K562 (cell line): Measurements from ENCODE around the gene MAP3K20. TPM values are rescaled to one million over a fixed set of nuclear protein-coding genes. Genes with fewer than 3 reads are reported as not detected.

Experiments
- ATAC-seq: fragments of 200-7000 bp; cut with Tn5 transposase; 3 replicates; pipeline ENCODE4 v1.9.1; 2020; ENCODE audit warnings: moderate library complexity
- BruUV-seq: library from RNA; stranded (reverse); fragments of 400-500 nt; replicated peaks from 2 replicates; lab custom pipeline; 2021; lab: Mats Ljungman, UMichigan
- CTCF ChIA-PET: fragments of 300-600 bp; formaldehyde crosslinking; extraction: SDS; loops from one replicate; lab custom pipeline; 2021; ENCODE audit warnings: low intra/inter-chr PET ratio; lab: Yijun Ruan, JAX
- POLR2A ChIA-PET: fragments of 300-600, 350-650 bp; sonication (Branson Sonifier 250); formaldehyde crosslinking; extraction: SDS; loops from one replicate; lab custom pipeline; 2021; ENCODE audit warnings: antibody characterized with exemption, inconsistent platforms; lab: Yijun Ruan, JAX
- DNase-seq, 4 experiments: peaks; one replicate each; pipeline versions ENCODE4 v3.0.0 to v3.0.0-alpha.2; 2011 to 2018; ENCODE audit warnings: low spot score in 3 of 4, mixed read lengths in 3 of 4; ENCODE audit errors: extremely low read depth in 1 of 4
- FAIRE-seq: peaks from 2 replicates; lab custom pipeline; 2011; peaks lifted over from hg19 to GRCh38; lab: Jason Lieb, UNC
- H2AFZ ChIP-seq: 2 replicates; pipeline ENCODE4 v1.6.0; 2011; ENCODE audit warnings: low read depth, low read length, control low read depth, inconsistent platforms
- H3K27ac ChIP-seq: fragments of 200-600 bp; 3 replicates; pipeline ENCODE4 v1.8.0; 2011; ENCODE audit warnings: low read depth, mild to moderate bottlenecking, control low read depth, inconsistent platforms, low read length, moderate library complexity, mixed read lengths; ENCODE audit errors: extremely low read depth
- H3K27me3 ChIP-seq, 2 experiments: fragments of 300-600 bp in 1 of 2; 2 replicates in 1 of 2; 3 replicates in 1 of 2; pipeline versions ENCODE4 v1.6.0 to v1.8.0; 2011; ENCODE audit warnings: inconsistent platforms in 2 of 2, low read length in 2 of 2, mild to moderate bottlenecking in 1 of 2, mixed read lengths in 1 of 2, moderate library complexity in 1 of 2; ENCODE audit not compliant: control insufficient read depth in 2 of 2, insufficient read depth in 2 of 2
- H3K36me3 ChIP-seq: fragments of 300-600 bp; 3 replicates; pipeline ENCODE4 v1.8.0; 2011; ENCODE audit warnings: mild to moderate bottlenecking, low read length, inconsistent platforms; ENCODE audit not compliant: control insufficient read depth, insufficient read depth
- H3K4me1 ChIP-seq, 2 experiments: fragments of 200-600 bp in 1 of 2; replicated peaks in 1 of 2; 2 replicates in 1 of 2; 3 replicates in 1 of 2; pipeline versions ENCODE4 v1.5.1 to v1.8.0; 2011; ENCODE audit warnings: inconsistent platforms in 2 of 2, low read length in 2 of 2, mild to moderate bottlenecking in 1 of 2, mixed read lengths in 1 of 2, moderate library complexity in 1 of 2; ENCODE audit not compliant: control insufficient read depth in 2 of 2, insufficient read depth in 2 of 2
- H3K4me2 ChIP-seq: 2 replicates; pipeline ENCODE4 v1.6.1; 2011; ENCODE audit warnings: low read length, control low read depth, inconsistent platforms, mixed read lengths; ENCODE audit not compliant: insufficient read depth
- H3K4me3 ChIP-seq: fragments of 200-600 bp; sonication (generic), shearing (Covaris generic); 2 replicates; pipeline ENCODE4 v1.5.1; 2016; ENCODE audit warnings: control low read depth, inconsistent platforms
- H3K79me2 ChIP-seq: fragments of 200-600 bp; 3 replicates; pipeline ENCODE4 v1.8.0; 2011; ENCODE audit warnings: low read length, inconsistent platforms; ENCODE audit not compliant: control insufficient read depth, insufficient read depth
- H3K9ac ChIP-seq, 2 experiments: 2 replicates each; pipeline versions ENCODE4 v1.6.0 to v1.6.1; 2011; ENCODE audit warnings: low read depth in 2 of 2, low read length in 2 of 2, control low read depth in 1 of 2, inconsistent platforms in 1 of 2, mild to moderate bottlenecking in 1 of 2, mixed read lengths in 1 of 2; ENCODE audit not compliant: insufficient read depth in 1 of 2
- H3K9me1 ChIP-seq: one replicate; pipeline ENCODE4 v1.6.0; 2011; ENCODE audit warnings: inconsistent platforms, mild to moderate bottlenecking, low read length, moderate library complexity; ENCODE audit not compliant: control insufficient read depth, insufficient read depth
- H3K9me3 ChIP-seq: replicated peaks from 2 replicates; pipeline ENCODE4 v1.5.1; 2011; ENCODE audit warnings: low read depth, low read length, inconsistent platforms; ENCODE audit not compliant: control insufficient read depth, insufficient read depth
- H4K20me1 ChIP-seq: replicated peaks from 2 replicates; pipeline ENCODE4 v1.6.1; 2011; ENCODE audit warnings: low read length, inconsistent platforms, mixed read lengths; ENCODE audit not compliant: control insufficient read depth, insufficient read depth
- BCL6 ChIP-seq: fragments of 250-450 bp; sonication (Bioruptor Pico); IDR thresholded peaks from 2 replicates; pipeline ENCODE4 v1.4.0; 2020
- FOXP1 ChIP-seq: sonication (generic); formaldehyde crosslinking; IDR thresholded peaks from 2 replicates; pipeline ENCODE4 v1.8.0; 2022; ENCODE audit warnings: mild to moderate bottlenecking, missing genetic modification reagents
- HMG20B ChIP-seq: fragments of 250-450 bp; sonication (Bioruptor Pico); IDR thresholded peaks from 2 replicates; pipeline ENCODE4 v1.5.0; 2021; ENCODE audit warnings: mild to moderate bottlenecking
- HNRNPH1 ChIP-seq: fragments of 200-400 bp; formaldehyde crosslinking; optimal IDR thresholded peaks from 2 replicates; pipeline ENCODE3; 2017; ENCODE audit warnings: low read depth, mild to moderate bottlenecking, low read length, moderate library complexity
- JUND ChIP-seq, 2 experiments: IDR thresholded peaks; 2 replicates in 1 of 2; 3 replicates in 1 of 2; pipeline ENCODE4 v1.6.1; 2011; ENCODE audit warnings: borderline replicate concordance in 2 of 2, low read depth in 2 of 2, low read length in 2 of 2, improper control_type of control experiment in 1 of 2, missing biosample characterization in 1 of 2, missing genetic modification characterization in 1 of 2, missing genetic modification reagents in 1 of 2
- KDM2B ChIP-seq: fragments of 250-450 bp; sonication (Bioruptor Pico); IDR thresholded peaks from 2 replicates; pipeline ENCODE4 v1.8.0; 2021; ENCODE audit warnings: mild to moderate bottlenecking, moderate library complexity
- KLF10 ChIP-seq: fragments of 250-450 bp; sonication (Bioruptor Pico); IDR thresholded peaks from 2 replicates; pipeline ENCODE4 v1.6.1; 2021; ENCODE audit warnings: matching md5 sums
- MBD2 ChIP-seq: sonication (generic); IDR thresholded peaks from 2 replicates; pipeline ENCODE4 v1.6.1; 2016; ENCODE audit warnings: low read depth, borderline replicate concordance
- MCM5 ChIP-seq: fragments of 450-650 bp; IDR thresholded peaks from 2 replicates; pipeline ENCODE4 v1.6.1; 2016; ENCODE audit warnings: low read depth
- NUFIP1 ChIP-seq: fragments of 450-650 bp; IDR thresholded peaks from 2 replicates; pipeline ENCODE4 v1.6.1; 2018; ENCODE audit not compliant: partially characterized antibody
- RBM22 ChIP-seq: fragments of 200-400 bp; formaldehyde crosslinking; IDR thresholded peaks from 2 replicates; pipeline ENCODE4 v1.6.1; 2018; ENCODE audit warnings: low read length, low read depth; ENCODE audit not compliant: poor library complexity, severe bottlenecking
- SMAD1 ChIP-seq: fragments of 150-350 bp; IDR thresholded peaks from 2 replicates; pipeline ENCODE4 v1.6.1; 2014; ENCODE audit warnings: low read length, low read depth; ENCODE audit not compliant: partially characterized antibody
- TAL1 ChIP-seq: fragments of 450-650 bp; IDR thresholded peaks from 2 replicates; pipeline ENCODE4 v1.6.1; 2016; ENCODE audit warnings: mild to moderate bottlenecking
- ZNF175 ChIP-seq: fragments of 200-800 bp; sonication (Bioruptor generic); IDR thresholded peaks from 2 replicates; pipeline ENCODE4 v1.6.1; 2016; ENCODE audit warnings: low read depth, mild to moderate bottlenecking, missing genetic modification characterization, missing compliant biosample characterization
- ZNF239 ChIP-seq: fragments of 250-450 bp; sonication (Bioruptor Pico); IDR thresholded peaks from 2 replicates; pipeline ENCODE4 v1.4.0; 2020; ENCODE audit warnings: mild to moderate bottlenecking
- ZNF408 ChIP-seq: fragments of 250-450 bp; sonication (Bioruptor Pico); IDR thresholded peaks from 2 replicates; pipeline ENCODE4 v1.4.0; 2020; ENCODE audit warnings: low read depth, mild to moderate bottlenecking, moderate library complexity
- WGBS: fragments of 100-300 bp; shearing (Covaris generic); methylation state at CpG from one replicate; pipeline ENCODE4 v1.1.6; 2016; ENCODE audit warnings: low coverage, mixed read lengths; ENCODE audit not compliant: insufficient coverage; ENCODE audit errors: missing lambda C conversion rate; 5-methylcytosine and 5-hydroxymethylcytosine counted together
- in situ Hi-C: fragments of 300-500 bp; cut with MboI; formaldehyde crosslinking; loops from 4 replicates; pipeline ENCODE4 v1.15.0; 2018; ENCODE audit warnings: inconsistent platforms, mixed read lengths
- intact Hi-C: fragments of 100-400 bp; cut with micrococcal nuclease; formaldehyde crosslinking; loops from 2 replicates; pipeline ENCODE4 v1.14.2; 2022
- polyA plus RNA-seq, 8 experiments: library from polyadenylated mRNA; depleted of rRNA in 4 of 8; stranded (reverse) in 5 of 8; unstranded in 3 of 8; fragments of >200 nt; fragmentation: Nextera tagmentation in 2 of 8; fragmentation: Illumina TruSeq in 1 of 8; extraction: Ambion mirVana in 2 of 8; extraction: Trizol in 1 of 8; gene quantifications; 2 replicates each; pipeline versions ENCODE4 v1.2.1 to v1.2.3, GENCODE V29; 2011 to 2014; ENCODE audit warnings: inconsistent platforms in 1 of 8, missing spikeins in 1 of 8
- total RNA-seq, 7 experiments: library from RNA; depleted of rRNA in 6 of 7; stranded (reverse); fragments of >200 nt in 6 of 7; fragmentation: Illumina TruSeq in 2 of 7; extraction: Trizol in 2 of 7; gene quantifications; 2 replicates each; pipeline versions ENCODE4 v1.2.1 to v1.2.3, GENCODE V29; 2011 to 2021; ENCODE audit warnings: low replicate concordance in 1 of 7
- TF ChIP-seq, protein P1 (sequence below): fragments of 250-450 bp; sonication (Bioruptor Pico); IDR thresholded peaks from 2 replicates; pipeline ENCODE4 v1.5.0; 2020; ENCODE audit warnings: mild to moderate bottlenecking, borderline replicate concordance
- TF ChIP-seq, protein P2 (sequence below): sonication (generic); formaldehyde crosslinking; IDR thresholded peaks from 2 replicates; pipeline ENCODE4 v1.8.0; 2022; ENCODE audit warnings: missing genetic modification reagents, mild to moderate bottlenecking, borderline replicate concordance

Gene MAP3K20
- total and polyA plus RNA-seq, 9 of the 15 experiments (the other 6 are each of a cell fraction or from before 2014, with no cell fraction given), result 9.8 to 34.2 (median 27.3) TPM

DNA sequence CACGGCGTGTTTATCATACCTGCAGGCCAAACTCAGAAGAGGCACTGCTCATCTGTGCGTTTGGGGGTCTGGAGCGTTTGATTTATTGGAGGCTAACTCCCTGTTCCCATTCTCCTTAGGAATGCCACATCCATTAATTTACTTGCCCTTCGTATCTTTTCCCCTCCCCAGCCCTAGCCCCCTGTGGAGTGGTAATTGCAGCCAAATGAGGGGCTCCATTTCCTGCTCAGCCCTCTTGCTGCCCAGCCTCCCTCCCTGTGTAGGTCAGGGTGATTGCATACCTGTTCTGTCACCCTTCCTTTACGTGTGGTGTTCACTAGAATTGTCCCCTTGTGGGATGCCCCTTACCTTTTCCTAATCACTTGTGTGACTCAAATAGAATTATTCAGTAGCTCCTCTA lies 120.4 kb downstream of the MAP3K20 start (continued):
- TF ChIP-seq MCM5, result no peak
- TF ChIP-seq JUND (IDR thresholded peaks at IDR 0.05; ENCODE audit: borderline replicate concordance, low read depth, low read length), result no peak
- TF ChIP-seq JUND (tag; IDR thresholded peaks at IDR 0.05; ENCODE audit: borderline replicate concordance, low read depth, low read length), result no peak
- no peak for TF ChIP-seq NUFIP1

DNA sequence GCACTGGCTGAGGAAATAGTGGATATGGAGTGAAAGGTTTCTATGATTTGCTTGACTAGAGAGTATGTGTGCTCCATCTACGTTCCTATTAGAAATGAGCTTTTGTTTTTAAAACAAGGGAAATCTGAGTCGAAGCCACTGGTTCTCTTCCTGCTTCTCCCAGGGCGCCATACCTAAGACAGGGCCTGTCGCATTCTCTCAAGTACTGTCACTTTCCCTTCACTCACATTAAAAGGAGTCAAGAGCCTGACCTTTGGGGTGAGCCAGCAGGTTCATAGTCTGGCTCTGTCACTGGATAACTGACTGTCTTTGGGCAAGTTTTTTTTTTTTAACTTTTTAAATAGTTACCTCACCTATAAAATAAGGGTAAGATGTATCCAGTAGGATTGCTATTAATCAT lies 121.0 kb downstream of the MAP3K20 start:
- no peak overlapping the region for H2AFZ ChIP-seq
- DNase-seq, result no peak
- no peak for TF ChIP-seq TAL1
- TF ChIP-seq HMG20B (CRISPR knock-in tag), result no peak
- no peak for TF ChIP-seq KDM2B
- no peak for TF ChIP-seq HNRNPH1
- no peak for TF ChIP-seq FOXP1 (CRISPR knock-in tag)
- TF ChIP-seq ZNF175, result no peak
- TF ChIP-seq, protein P1, sequence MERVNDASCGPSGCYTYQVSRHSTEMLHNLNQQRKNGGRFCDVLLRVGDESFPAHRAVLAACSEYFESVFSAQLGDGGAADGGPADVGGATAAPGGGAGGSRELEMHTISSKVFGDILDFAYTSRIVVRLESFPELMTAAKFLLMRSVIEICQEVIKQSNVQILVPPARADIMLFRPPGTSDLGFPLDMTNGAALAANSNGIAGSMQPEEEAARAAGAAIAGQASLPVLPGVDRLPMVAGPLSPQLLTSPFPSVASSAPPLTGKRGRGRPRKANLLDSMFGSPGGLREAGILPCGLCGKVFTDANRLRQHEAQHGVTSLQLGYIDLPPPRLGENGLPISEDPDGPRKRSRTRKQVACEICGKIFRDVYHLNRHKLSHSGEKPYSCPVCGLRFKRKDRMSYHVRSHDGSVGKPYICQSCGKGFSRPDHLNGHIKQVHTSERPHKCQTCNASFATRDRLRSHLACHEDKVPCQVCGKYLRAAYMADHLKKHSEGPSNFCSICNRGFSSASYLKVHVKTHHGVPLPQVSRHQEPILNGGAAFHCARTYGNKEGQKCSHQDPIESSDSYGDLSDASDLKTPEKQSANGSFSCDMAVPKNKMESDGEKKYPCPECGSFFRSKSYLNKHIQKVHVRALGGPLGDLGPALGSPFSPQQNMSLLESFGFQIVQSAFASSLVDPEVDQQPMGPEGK (CRISPR knock-in tag), result no peak
- TF ChIP-seq KLF10 (CRISPR knock-in tag), result no peak
- no peak for TF ChIP-seq ZNF408 (CRISPR knock-in tag)
- TF ChIP-seq ZNF239 (CRISPR knock-in tag), result no peak
- no peak for TF ChIP-seq SMAD1
- no peak for TF ChIP-seq MBD2
- TF ChIP-seq, protein P2, sequence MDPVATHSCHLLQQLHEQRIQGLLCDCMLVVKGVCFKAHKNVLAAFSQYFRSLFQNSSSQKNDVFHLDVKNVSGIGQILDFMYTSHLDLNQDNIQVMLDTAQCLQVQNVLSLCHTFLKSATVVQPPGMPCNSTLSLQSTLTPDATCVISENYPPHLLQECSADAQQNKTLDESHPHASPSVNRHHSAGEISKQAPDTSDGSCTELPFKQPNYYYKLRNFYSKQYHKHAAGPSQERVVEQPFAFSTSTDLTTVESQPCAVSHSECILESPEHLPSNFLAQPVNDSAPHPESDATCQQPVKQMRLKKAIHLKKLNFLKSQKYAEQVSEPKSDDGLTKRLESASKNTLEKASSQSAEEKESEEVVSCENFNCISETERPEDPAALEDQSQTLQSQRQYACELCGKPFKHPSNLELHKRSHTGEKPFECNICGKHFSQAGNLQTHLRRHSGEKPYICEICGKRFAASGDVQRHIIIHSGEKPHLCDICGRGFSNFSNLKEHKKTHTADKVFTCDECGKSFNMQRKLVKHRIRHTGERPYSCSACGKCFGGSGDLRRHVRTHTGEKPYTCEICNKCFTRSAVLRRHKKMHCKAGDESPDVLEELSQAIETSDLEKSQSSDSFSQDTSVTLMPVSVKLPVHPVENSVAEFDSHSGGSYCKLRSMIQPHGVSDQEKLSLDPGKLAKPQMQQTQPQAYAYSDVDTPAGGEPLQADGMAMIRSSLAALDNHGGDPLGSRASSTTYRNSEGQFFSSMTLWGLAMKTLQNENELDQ (CRISPR knock-in tag), result no peak
- TF ChIP-seq RBM22, result no peak
- no peak for TF ChIP-seq BCL6 (CRISPR knock-in tag)
- TF ChIP-seq, all 486 proteins: peak for 0
- no peak for FAIRE-seq
- no peaks in the 10 kb centered on the region for H3K9me1 ChIP-seq
- no peak overlapping the region for H3K9ac ChIP-seq
- in situ Hi-C loops, result no loop called here
- 83% methylated on average over 4 of the region's 4 CpGs for WGBS
- no TSS peak for BruUV-seq
- ChIA-PET CTCF (no interaction called here), POLR2A (no interaction called here)
- no peaks in the 10 kb centered on the region for H3K4me1 ChIP-seq
- H3K4me3 ChIP-seq, result no peak overlapping the region
- no peaks in the 10 kb centered on the region for H3K9me3 ChIP-seq
- no peak overlapping the region for H3K4me2 ChIP-seq
- H3K27ac ChIP-seq, result no peak overlapping the region
- peaks cover 39% of the 10 kb centered on the region; the same call in 2 of the 3 replicates for H3K36me3 ChIP-seq
- no peak for ATAC-seq
- no peaks in the 10 kb centered on the region for H3K79me2 ChIP-seq
- no peaks in the 10 kb centered on the region for H3K27me3 ChIP-seq
- H4K20me1 ChIP-seq, result no peaks in the 10 kb centered on the region
- intact Hi-C loops, result no loop called here
